ENCODE results near the gene NEURL1. TPM values are rescaled to one million over a fixed set of nuclear protein-coding genes. Genes with fewer than 3 reads are reported as not detected.

NEURL1 gene
- total RNA-seq, 1 donor from 2014 or later: 2.5 TPM

DNA sequence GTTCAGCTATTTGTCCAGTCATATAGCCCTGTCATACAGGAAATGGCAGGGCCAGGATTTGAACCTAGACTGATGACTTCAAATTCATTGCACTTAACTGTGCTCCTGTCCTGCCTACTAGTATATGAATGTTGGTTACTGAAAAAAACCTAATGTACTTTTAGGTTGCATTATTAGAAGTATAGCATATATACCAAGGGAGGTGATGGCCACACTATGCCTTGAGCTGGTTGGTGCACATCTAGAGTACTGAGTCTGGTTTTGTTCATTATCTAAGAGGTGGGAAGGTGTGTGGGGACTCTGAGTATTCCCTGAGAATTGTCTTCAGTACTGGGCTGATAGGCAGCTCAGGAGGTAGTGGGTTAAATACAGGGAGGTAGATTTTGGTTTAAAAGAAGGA lies 88.0 kb downstream of the NEURL1 start:
- DNase-seq (ENCODE audit: extremely low spot score, unreplicated experiment): no peak
- Mint-ChIP-seq H3K27me3 (ENCODE audit: unreplicated experiment) (peaks cover 5% of the 10 kb centered on the region), H3K4me1 (ENCODE audit: unreplicated experiment) (peaks cover 26% of the 10 kb centered on the region), H3K36me3 (ENCODE audit: unreplicated experiment) (no peaks in the 10 kb centered on the region), H3K27ac (ENCODE audit: unreplicated experiment) (no peak overlapping the region), H3K4me3 (ENCODE audit: unreplicated experiment) (no peak overlapping the region), H3K9me3 (ENCODE audit: unreplicated experiment) (no peaks in the 10 kb centered on the region)
- TF ChIP-seq, protein P1, sequence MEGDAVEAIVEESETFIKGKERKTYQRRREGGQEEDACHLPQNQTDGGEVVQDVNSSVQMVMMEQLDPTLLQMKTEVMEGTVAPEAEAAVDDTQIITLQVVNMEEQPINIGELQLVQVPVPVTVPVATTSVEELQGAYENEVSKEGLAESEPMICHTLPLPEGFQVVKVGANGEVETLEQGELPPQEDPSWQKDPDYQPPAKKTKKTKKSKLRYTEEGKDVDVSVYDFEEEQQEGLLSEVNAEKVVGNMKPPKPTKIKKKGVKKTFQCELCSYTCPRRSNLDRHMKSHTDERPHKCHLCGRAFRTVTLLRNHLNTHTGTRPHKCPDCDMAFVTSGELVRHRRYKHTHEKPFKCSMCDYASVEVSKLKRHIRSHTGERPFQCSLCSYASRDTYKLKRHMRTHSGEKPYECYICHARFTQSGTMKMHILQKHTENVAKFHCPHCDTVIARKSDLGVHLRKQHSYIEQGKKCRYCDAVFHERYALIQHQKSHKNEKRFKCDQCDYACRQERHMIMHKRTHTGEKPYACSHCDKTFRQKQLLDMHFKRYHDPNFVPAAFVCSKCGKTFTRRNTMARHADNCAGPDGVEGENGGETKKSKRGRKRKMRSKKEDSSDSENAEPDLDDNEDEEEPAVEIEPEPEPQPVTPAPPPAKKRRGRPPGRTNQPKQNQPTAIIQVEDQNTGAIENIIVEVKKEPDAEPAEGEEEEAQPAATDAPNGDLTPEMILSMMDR (IDR thresholded peaks at IDR 0.05): no peak

DNA sequence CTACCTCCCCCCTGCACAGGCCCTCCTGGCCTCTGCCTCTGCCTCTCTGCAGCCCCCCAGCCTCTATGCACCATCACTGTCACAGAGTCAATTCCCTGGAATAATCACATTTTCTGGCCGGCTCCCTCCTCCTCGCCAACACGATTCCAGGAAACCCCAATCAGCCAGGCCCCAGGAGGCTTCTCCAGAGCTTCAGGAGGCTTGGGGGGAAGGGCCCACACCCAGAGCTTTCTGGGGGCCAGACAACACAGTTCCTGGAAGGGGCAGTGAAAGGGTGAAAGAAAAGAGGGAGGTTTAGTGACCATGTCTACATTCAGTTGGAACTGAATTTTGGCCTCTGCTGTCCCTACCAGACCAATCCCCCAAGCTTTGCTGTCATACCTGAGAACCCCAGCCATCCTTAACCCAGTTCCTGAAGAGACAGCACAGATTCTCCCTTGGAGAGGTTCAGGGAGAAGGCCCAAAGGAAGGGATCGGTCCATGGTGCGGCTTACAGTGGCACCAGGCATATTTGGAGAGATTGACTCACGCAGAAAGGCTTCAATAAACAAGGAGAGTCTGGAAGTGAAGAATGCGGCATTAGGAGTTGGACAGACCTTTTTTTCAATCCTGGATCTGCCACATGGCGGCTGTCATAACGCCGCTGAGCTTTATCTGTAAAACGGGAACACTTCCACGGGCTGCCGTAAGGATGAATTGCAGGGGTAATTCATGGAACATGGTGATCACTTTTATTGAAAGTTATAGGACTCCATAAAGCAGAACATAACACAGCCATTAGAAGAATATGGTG lies 89.0 kb downstream of the NEURL1 start:
- no peaks in the 10 kb centered on the region for H3K9me3 Mint-ChIP-seq (ENCODE audit: unreplicated experiment)
- no peak for DNase-seq (ENCODE audit: extremely low spot score, unreplicated experiment)
- H3K27me3 Mint-ChIP-seq (ENCODE audit: unreplicated experiment): peaks cover 8% of the 10 kb centered on the region
- peaks cover 15% of the 10 kb centered on the region for H3K4me1 Mint-ChIP-seq (ENCODE audit: unreplicated experiment)
- no peak overlapping the region for H3K27ac Mint-ChIP-seq (ENCODE audit: unreplicated experiment)
- peaks cover 2% of the 10 kb centered on the region for H3K36me3 Mint-ChIP-seq (ENCODE audit: unreplicated experiment)
- TF ChIP-seq, protein P1 (IDR thresholded peaks at IDR 0.05): no peak
- no peak overlapping the region for H3K4me3 Mint-ChIP-seq (ENCODE audit: unreplicated experiment)

DNA sequence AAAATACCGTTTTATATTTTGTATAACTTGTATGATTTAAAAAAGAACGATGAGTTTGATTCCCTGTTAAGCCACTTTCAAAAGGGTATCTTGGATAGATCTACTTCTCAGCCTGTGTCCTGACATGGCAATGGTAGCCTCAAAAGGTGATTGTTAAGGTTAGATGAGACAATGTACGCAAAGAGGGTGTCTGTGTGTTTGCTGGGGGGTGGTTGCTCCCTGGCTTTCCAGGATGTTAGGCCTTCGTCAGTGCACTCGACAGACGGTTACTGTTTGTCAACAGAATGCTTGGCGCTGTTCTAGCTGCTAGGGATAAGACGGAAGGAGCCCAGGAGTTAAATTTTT lies 90.3 kb downstream of the NEURL1 start:
- Mint-ChIP-seq H3K9me3 (ENCODE audit: unreplicated experiment) (no peaks in the 10 kb centered on the region), H3K27me3 (ENCODE audit: unreplicated experiment) (peaks cover 8% of the 10 kb centered on the region), H3K4me1 (ENCODE audit: unreplicated experiment) (peaks cover 13% of the 10 kb centered on the region), H3K4me3 (ENCODE audit: unreplicated experiment) (no peak overlapping the region), H3K36me3 (ENCODE audit: unreplicated experiment) (peaks cover 4% of the 10 kb centered on the region), H3K27ac (ENCODE audit: unreplicated experiment) (no peak overlapping the region)
- TF ChIP-seq, protein P1 (IDR thresholded peaks at IDR 0.05): no peak
- DNase-seq (ENCODE audit: extremely low spot score, unreplicated experiment): no peak

DNA sequence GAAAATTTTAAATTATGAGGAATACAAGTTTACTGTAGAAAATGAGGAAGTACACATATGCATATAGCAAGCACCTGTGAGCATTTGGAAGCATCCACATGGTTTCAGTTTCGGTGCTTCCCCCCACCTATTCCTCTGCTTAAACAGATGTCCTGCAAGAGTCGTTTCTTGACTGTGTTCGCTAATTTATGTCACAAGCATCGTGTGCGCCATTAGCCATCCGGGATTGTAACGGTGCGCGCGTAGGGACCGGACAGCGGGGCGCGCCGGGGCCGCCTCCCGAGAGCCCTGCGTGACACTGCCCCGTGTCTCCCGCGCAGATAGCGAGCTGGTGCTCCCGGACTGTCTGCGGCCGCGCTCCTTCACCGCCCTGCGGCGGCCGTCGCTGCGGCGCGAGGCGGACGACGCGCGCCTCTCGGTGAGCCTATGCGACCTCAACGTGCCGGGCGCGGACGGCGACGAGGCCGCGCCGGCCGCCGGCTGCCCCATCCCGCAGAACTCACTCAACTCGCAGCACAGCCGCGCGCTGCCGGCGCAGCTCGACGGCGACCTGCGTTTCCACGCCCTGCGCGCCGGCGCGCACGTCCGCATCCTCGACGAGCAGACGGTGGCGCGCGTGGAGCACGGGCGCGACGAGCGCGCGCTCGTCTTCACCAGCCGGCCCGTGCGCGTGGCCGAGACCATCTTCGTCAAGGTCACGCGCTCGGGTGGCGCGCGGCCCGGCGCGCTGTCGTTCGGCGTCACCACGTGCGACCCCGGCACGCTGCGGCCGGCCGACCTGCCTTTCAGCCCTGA lies 90.9 kb downstream of the NEURL1 start:
- no peak for DNase-seq (ENCODE audit: extremely low spot score, unreplicated experiment)
- peaks cover 8% of the 10 kb centered on the region for H3K27me3 Mint-ChIP-seq (ENCODE audit: unreplicated experiment)
- H3K4me3 Mint-ChIP-seq (ENCODE audit: unreplicated experiment): no peak overlapping the region
- H3K27ac Mint-ChIP-seq (ENCODE audit: unreplicated experiment): no peak overlapping the region
- peaks cover 4% of the 10 kb centered on the region for H3K36me3 Mint-ChIP-seq (ENCODE audit: unreplicated experiment)
- H3K4me1 Mint-ChIP-seq (ENCODE audit: unreplicated experiment): peaks cover 13% of the 10 kb centered on the region
- TF ChIP-seq, protein P1 (IDR thresholded peaks at IDR 0.05): no peak
- no peaks in the 10 kb centered on the region for H3K9me3 Mint-ChIP-seq (ENCODE audit: unreplicated experiment)

DNA sequence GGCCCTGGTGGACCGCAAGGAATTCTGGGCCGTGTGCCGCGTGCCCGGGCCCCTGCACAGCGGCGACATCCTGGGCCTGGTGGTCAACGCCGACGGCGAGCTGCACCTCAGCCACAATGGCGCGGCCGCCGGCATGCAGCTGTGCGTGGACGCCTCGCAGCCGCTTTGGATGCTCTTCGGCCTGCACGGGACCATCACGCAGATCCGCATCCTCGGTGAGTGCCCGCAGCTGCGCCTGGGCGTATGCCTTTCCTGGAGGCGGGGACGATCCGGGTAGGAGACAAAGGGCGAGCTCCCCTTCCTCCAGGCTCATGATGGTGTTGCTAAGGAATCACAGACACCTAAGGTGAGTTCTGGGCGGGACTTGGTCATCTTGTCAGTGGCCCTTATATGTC lies 91.5 kb downstream of the NEURL1 start:
- Mint-ChIP-seq H3K27me3 (ENCODE audit: unreplicated experiment) (peaks cover 8% of the 10 kb centered on the region), H3K4me1 (ENCODE audit: unreplicated experiment) (peaks cover 11% of the 10 kb centered on the region), H3K9me3 (ENCODE audit: unreplicated experiment) (no peaks in the 10 kb centered on the region), H3K27ac (ENCODE audit: unreplicated experiment) (no peak overlapping the region), H3K36me3 (ENCODE audit: unreplicated experiment) (peaks cover 4% of the 10 kb centered on the region), H3K4me3 (ENCODE audit: unreplicated experiment) (no peak overlapping the region)
- no peak for DNase-seq (ENCODE audit: extremely low spot score, unreplicated experiment)
- TF ChIP-seq, protein P1 (IDR thresholded peaks at IDR 0.05): no peak

Measured in osteocyte (in vitro differentiated cells).